NCI-H2227 (cell line): ENCODE results near the gene ZER1.
"Not testable (repeated sequence)": the region's sequence is repeated elsewhere in the genome, so short reads cannot be mapped to it uniquely, and the experiment has no call there.

Source experiments
- DNase-seq: peaks from one replicate; lab custom pipeline; 2025; ENCODE audit not compliant: unreplicated experiment; lab: John Stamatoyannopoulos, UW

The ZER1 gene

DNA sequence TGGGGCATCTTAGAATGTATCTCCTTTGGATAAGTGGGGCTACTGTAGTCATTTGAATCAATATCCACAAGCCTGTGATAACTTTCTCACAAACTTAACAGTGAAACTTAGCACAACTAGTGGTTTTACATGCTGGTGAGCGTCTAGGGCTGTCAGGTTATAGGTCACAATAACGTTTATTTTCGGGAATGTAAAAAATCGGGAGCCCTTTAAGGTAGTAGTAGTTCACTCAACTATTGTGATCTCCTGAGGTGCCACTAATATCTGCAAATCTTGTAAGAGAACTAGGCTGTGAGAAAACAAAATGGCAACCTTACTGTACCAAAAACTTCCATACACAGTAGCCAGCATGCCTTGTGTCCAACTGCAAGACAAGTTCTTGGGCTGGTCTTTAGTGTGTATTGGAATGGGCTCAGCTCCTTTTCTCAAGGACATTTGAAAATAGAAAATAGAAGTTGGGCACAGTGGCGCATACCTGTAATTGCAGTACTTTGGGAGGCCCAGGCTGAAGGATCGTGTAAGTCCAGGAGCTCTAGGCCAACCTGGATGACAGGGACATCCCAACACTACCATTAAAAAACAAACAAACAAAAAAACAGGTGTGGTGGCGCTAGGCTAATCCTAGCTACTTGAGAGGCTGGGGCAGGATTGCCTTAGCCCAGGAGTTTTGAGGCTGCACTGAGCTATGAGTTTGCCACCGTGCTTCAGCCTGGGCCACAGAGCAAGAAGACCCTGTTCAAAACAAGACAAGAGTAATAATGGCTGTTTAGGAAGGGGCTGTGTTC is 74.6 kb downstream of the ZER1 start:
- DNase-seq: no peak

- no peak for DNase-seq
Observed at GRCh38 chr9:128694344-128694743, 77.4 kb downstream of the ZER1 start.

GRCh38 chr9:128693738-128694137 is 78.0 kb downstream of the ZER1 start:
- DNase-seq: not testable (repeated sequence)

- DNase-seq: no peak
Observed at GRCh38 chr9:128690684-128691034, 81.1 kb downstream of the ZER1 start.

DNA sequence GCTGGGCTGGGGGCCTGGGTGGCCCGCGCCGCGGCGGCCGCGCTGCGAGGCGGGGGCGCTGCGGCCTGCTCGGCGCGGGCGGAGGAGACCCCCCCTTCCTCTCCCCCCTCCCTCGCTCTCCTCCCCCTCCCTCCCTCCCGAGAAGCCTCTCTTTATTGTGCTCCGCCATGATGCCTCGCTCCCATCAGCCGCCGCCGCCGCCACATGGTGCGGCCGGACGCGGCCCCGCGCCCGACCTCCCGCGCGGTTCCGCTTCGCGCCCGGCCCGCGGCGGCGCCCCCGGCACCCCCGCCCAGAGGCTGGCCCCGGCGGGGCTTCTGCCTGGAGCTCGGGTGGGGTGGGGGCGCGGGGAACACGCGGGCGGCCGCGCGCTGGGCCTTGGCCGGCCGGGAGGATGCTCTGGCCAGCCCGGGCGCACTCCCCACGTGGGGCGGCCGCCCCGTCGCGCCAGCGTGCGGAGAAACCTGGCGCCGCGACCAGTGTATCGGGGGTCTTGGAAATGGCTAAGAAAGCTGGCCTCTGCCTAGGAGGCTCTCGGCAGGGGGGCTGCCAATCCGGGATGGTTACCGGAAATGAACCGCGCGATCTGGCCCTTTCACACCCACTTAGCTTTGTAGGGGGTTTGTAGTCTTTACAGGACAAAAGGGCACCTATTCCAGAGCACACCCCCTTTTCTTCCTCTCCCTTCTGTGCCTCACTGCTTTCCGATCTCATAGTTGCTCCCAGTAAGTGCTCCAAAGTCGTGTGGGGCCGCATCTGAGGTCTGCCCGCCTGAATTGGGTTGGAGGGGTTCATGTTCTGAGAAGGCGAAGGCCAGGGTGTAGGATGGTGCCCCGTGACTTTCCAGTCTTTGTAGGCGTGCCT is 81.7 kb downstream of the ZER1 start:
- DNase-seq: peak; percentile 58

GRCh38 chr9:128689293-128689774 is 82.4 kb downstream of the ZER1 start:
- DNase-seq: peak; percentile 82

GRCh38 chr9:128688501-128689292 is 83.0 kb downstream of the ZER1 start, which contains the start of gene SET:
Gene SET (plus strand): TSS chr9:128689222. CDS start chr9:128689583, 361 bp downstream.
- DNase-seq: peak; percentile 95

DNA sequence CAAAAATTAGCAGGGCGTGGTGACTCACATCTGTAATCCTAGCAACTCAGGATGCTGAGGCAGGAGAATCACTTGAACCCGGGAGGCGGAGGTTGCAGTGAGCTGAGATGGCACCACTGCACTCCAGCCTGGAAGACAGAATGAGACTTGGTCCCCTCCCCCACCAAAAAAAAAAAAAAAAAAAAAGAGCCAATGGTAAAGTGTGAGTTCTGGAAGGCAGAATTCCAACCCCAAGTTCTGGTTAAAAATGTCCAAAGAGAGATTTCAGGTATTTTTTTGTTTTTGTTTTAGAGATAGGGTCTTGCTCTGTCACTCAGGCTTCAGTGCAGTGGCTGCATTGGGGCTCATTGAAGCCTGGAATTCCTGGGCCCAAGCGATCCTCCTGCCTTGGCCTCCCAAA is 84.3 kb downstream of the ZER1 start:
- DNase-seq: no peak

- DNase-seq: no peak
Observed at GRCh38 chr9:128685636-128686489, 85.9 kb downstream of the ZER1 start.

- no peak for DNase-seq
Observed at GRCh38 chr9:128684325-128685199, 87.2 kb downstream of the ZER1 start.

GRCh38 chr9:128684065-128684324 is 87.7 kb downstream of the ZER1 start:
- no peak for DNase-seq

GRCh38 chr9:128683340-128684064 is 88.2 kb downstream of the ZER1 start:
- DNase-seq: peak; percentile 51
